Measurements from ENCODE around the gene KCNQ1. TPM values are rescaled to one million over a fixed set of nuclear protein-coding genes. Genes with fewer than 3 reads are reported as not detected.

The KCNQ1 gene
- polyA plus RNA-seq, 1 experiment, result not detected

- no peak for TF ChIP-seq CTCF (IDR thresholded peaks at IDR 0.05; ENCODE audit: low read depth, low read length)
- Histone ChIP-seq H3K27me3 (ENCODE audit: control insufficient read depth, insufficient read depth, low read length) (peaks cover 11% of the 10 kb centered on the region), H3K9me3 (ENCODE audit: control insufficient read depth, insufficient read depth, low read length) (no peaks in the 10 kb centered on the region; the same call in 1 of the 2 replicates), H3K27ac (ENCODE audit: low read depth, low read length) (no peak overlapping the region), H3K4me3 (ENCODE audit: low read depth, low read length) (no peak overlapping the region)
- ChIA-PET CTCF (interaction anchor here (1.3 kb wide), 1 partner anchor 216 kb away, joined by 3 read pairs; no protein-coding TSS in a partner anchor), POLR2A (interaction anchor here (0.5 to 1.2 kb wide), 2 partner anchors 36 to 516 kb away, joined by 3 to 4 read pairs; no protein-coding TSS in a partner anchor)
- no peak for DNase-seq (ENCODE audit: low read depth, low spot score)
Measured at GRCh38 chr11:2413742-2414579, 30.8 kb upstream of the KCNQ1 start.

- ChIA-PET CTCF (no interaction called here), POLR2A (no interaction called here)
- peaks cover 6% of the 10 kb centered on the region for H3K27me3 ChIP-seq (ENCODE audit: control insufficient read depth, insufficient read depth, low read length)
- no peak for DNase-seq (ENCODE audit: low read depth, low spot score)
- H3K27ac ChIP-seq (ENCODE audit: low read depth, low read length), result no peak overlapping the region
- no peaks in the 10 kb centered on the region; the same call in 1 of the 2 replicates for H3K9me3 ChIP-seq (ENCODE audit: control insufficient read depth, insufficient read depth, low read length)
- no peak for TF ChIP-seq CTCF (IDR thresholded peaks at IDR 0.05; ENCODE audit: low read depth, low read length)
- no peak overlapping the region for H3K4me3 ChIP-seq (ENCODE audit: low read depth, low read length)
Measured at GRCh38 chr11:2414616-2415015, 30.2 kb upstream of the KCNQ1 start.

GRCh38 chr11:2415171-2415570, 29.6 kb upstream of the KCNQ1 start:
- CTCF ChIA-PET, result no interaction called here
- TF ChIP-seq CTCF (IDR thresholded peaks at IDR 0.05; ENCODE audit: low read depth, low read length), result no peak
- H3K27ac ChIP-seq (ENCODE audit: low read depth, low read length), result no peak overlapping the region
- POLR2A ChIA-PET, result no interaction called here
- no peak overlapping the region for H3K4me3 ChIP-seq (ENCODE audit: low read depth, low read length)
- no peak for DNase-seq (ENCODE audit: low read depth, low spot score)
- H3K9me3 ChIP-seq (ENCODE audit: control insufficient read depth, insufficient read depth, low read length), result no peaks in the 10 kb centered on the region; the same call in 1 of the 2 replicates
- peaks cover 5% of the 10 kb centered on the region for H3K27me3 ChIP-seq (ENCODE audit: control insufficient read depth, insufficient read depth, low read length)

GRCh38 chr11:2415601-2416380, 29.0 kb upstream of the KCNQ1 start:
- ChIA-PET CTCF (no interaction called here), POLR2A (no interaction called here)
- Histone ChIP-seq H3K27ac (ENCODE audit: low read depth, low read length) (no peak overlapping the region), H3K4me3 (ENCODE audit: low read depth, low read length) (no peak overlapping the region), H3K9me3 (ENCODE audit: control insufficient read depth, insufficient read depth, low read length) (no peaks in the 10 kb centered on the region; the same call in 1 of the 2 replicates), H3K27me3 (ENCODE audit: control insufficient read depth, insufficient read depth, low read length) (peaks cover 3% of the 10 kb centered on the region)
- no peak for TF ChIP-seq CTCF (IDR thresholded peaks at IDR 0.05; ENCODE audit: low read depth, low read length)
- no peak for DNase-seq (ENCODE audit: low read depth, low spot score)

All from AG04450 (cell line).